HG03103 (cell line): ENCODE data around the gene RALGAPA2.

Experiments used
- ATAC-seq: cut with Tn5 transposase; IDR thresholded peaks from one replicate; pipeline ENCODE4 v1.9.1; 2021; ENCODE audit warnings: low read depth; ENCODE audit not compliant: unreplicated experiment

RALGAPA2 gene

GRCh38 chr20:20391115-20391514 lies 321.3 kb downstream of the RALGAPA2 start:
- no peak for ATAC-seq

DNA sequence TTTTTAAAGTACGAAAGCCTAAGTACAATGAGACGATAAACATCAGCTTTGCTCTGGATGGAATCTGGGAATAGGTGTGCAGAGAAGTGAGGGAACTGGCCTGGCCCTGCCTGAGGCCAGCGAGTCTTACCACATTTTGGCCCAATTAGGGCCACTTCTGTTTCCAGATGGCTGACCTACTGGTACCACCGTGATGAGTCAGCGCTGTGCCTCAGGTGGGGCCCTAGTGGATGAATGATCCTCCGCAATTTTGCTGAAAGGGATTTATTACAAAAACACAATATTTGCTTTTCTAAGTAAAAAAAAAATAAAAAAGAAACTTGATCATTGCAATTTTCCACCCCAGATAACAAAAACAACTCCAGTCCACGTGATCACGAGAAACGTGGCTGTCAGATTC lies 322.1 kb downstream of the RALGAPA2 start:
- ATAC-seq, result no peak

DNA sequence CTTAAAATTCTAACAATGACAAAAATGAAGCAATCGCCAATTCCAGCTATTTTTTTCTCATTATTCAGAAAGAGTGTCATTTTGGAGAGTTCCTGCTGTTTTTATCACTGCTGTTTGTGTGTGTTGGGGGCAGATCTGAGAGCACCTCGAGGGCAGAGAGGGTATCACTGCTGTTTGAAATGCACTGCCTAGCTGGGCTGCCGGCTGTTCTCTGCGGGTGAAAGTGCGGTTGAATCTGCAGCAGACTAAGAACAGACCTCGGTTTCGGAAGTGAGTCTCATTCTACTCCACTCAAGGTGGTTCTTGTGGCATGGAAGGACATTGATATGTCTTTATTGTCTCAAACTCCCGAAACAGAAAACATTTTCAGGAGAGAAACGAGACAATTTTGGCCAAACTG lies 326.3 kb downstream of the RALGAPA2 start:
- ATAC-seq, result no peak

DNA sequence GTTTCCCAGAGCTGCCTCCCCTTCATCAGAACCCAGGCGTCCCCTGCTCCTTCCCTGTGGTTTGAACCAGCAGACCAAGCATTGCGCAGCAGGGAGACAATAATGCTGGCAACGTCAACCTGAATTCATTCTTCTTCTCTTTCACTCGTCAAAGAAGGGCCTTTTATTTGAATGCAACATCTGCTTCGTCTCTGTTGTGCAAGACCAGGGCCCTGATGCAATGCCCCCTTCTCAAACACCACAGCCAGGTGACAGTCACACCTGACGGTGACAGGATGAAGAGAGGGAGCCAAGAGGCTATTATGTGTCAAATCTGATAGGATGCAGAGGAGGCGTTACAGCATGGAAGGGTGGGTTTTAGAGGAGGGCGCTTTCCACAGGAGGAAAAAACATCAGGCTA lies 336.6 kb downstream of the RALGAPA2 start:
- ATAC-seq, result no peak

- no peak for ATAC-seq
Observed at GRCh38 chr20:20373091-20373571, 339.3 kb downstream of the RALGAPA2 start.

GRCh38 chr20:20371681-20372080 lies 340.8 kb downstream of the RALGAPA2 start:
- no peak for ATAC-seq

DNA sequence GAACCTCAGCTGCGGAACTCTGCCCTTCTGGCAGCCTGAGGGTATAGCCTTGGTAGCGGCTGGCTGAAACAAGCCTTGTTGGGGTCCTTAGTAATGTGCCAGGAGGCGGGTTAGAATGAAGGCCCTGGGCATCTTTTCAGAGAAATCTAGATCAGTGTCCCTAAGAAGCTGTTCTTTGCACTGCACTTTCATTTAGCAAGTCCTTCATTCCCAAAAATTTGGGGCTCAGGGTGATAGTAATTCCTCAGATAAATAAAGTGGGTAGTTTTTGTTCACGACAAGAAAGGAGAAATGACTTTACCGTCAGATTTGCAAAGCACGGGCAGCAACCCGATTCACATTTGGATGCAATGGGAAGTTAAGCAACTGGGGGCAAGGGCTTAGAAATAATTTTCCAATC lies 341.4 kb downstream of the RALGAPA2 start:
- no peak for ATAC-seq

GRCh38 chr20:20370094-20370575 lies 342.3 kb downstream of the RALGAPA2 start:
- no peak for ATAC-seq

- no peak for ATAC-seq
Observed at GRCh38 chr20:20369250-20370093, 343.0 kb downstream of the RALGAPA2 start.

DNA sequence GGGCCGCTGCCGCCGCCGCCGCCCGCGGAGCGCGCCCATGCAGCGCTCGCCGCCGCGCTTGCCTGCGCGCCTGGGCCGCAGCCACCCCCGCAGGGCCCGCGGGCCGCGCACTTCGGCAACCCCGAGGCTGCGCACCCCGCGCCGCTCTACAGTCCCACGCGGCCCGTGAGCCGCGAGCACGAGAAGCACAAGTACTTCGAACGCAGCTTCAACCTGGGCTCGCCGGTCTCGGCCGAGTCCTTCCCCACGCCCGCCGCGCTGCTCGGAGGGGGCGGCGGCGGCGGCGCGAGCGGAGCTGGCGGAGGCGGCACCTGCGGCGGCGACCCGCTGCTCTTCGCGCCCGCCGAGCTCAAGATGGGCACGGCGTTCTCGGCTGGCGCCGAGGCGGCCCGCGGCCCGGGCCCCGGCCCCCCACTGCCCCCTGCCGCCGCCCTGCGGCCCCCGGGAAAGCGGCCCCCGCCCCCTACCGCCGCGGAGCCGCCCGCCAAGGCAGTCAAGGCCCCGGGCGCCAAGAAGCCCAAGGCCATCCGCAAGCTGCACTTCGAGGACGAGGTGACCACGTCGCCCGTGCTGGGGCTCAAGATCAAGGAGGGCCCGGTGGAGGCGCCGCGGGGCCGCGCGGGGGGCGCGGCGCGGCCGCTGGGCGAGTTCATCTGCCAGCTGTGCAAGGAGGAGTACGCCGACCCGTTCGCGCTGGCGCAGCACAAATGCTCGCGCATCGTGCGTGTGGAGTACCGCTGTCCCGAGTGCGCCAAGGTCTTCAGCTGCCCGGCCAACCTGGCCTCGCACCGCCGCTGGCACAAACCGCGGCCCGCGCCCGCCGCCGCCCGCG lies 343.8 kb downstream of the RALGAPA2 start:
- no peak for ATAC-seq

- ATAC-seq, result no peak
Observed at GRCh38 chr20:20367575-20368417, 344.6 kb downstream of the RALGAPA2 start, which contains the start of gene INSM1. TSS of gene INSM1 (plus strand) at chr20:20368104. CDS start at chr20:20368268, 164 bp downstream.

DNA sequence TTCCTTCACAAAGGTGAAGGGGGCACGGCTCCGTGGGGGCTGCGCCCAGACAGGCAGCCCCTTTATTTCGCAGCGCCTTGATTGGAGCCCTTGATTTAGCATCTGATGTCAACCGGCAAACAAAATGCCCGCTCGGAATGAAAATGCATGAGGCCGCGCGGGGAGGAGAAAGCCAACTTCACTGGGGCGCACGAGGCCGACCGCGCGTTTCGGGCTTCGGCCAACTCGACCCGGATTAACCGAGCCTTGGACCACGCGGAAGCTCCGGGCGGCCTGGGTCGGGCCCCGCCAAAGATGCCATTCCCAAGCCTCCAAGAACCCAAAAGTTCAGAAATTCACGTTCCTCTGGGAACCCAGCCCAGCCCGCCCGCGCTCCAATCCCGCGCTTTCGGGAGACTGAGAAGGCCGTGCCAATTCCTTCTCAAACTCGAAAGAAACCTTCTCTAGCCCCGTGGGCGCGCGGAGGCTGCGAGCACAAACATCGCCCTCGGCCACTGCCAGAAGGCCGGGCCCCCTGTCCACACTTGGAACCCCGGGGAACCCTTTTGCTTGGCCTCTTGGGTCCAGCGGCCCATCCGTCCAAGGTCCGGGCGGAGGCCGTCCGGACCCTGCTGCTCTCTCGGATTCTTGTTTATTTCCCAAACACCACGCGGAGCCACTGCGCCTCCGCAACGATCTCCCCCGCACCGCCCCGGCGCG lies 345.4 kb downstream of the RALGAPA2 start:
- no peak for ATAC-seq

DNA sequence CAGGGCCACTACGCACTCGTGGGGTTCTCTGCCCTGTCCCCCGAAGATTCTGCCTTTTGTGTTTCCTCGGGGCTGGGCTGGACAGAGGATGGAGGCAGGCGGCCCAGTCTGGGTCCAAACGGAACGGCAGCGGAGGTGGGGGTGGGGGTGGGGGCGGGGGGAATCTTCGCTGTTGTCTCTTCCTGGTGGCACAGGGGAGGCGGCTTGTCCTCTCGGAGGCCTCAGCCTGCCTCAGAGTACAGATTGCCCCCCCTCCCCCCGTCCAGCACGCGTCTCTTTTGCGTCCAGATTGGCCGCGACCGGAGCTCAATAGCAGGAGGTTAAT lies 345.9 kb downstream of the RALGAPA2 start:
- ATAC-seq, result no peak

DNA sequence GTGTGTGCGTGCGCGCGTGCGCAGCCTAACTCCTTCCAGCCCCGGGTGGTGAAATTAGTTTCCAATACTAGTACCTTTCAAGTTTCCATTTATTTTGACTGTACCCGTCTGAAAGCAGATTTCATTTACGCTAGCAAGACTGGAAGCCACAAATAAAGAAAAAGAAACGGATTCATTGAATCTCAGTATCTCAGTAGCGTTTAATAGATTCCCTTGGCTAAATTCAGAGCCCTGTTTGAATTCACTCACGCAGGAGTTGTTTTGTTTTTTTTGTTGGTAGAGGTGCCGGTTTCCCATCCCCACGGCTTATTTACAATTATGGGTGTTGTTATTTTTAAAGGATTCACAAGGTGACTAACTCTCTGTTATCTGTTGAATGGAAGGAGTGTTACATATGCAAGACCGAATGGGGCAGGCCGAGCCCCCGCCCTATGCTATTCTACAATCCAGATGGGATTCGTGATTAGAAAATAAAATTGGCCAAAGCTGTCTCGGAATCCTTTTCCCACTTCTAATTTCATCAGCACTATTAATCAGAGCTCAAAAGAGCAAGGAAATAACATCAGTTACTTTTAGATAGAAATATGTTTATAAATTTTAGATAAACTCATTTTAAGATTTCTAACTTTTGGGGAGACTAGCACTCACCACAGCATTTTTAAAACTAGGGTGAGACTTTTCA lies 346.8 kb downstream of the RALGAPA2 start:
- no peak for ATAC-seq

GRCh38 chr20:20364593-20365479 lies 347.6 kb downstream of the RALGAPA2 start:
- no peak for ATAC-seq

DNA sequence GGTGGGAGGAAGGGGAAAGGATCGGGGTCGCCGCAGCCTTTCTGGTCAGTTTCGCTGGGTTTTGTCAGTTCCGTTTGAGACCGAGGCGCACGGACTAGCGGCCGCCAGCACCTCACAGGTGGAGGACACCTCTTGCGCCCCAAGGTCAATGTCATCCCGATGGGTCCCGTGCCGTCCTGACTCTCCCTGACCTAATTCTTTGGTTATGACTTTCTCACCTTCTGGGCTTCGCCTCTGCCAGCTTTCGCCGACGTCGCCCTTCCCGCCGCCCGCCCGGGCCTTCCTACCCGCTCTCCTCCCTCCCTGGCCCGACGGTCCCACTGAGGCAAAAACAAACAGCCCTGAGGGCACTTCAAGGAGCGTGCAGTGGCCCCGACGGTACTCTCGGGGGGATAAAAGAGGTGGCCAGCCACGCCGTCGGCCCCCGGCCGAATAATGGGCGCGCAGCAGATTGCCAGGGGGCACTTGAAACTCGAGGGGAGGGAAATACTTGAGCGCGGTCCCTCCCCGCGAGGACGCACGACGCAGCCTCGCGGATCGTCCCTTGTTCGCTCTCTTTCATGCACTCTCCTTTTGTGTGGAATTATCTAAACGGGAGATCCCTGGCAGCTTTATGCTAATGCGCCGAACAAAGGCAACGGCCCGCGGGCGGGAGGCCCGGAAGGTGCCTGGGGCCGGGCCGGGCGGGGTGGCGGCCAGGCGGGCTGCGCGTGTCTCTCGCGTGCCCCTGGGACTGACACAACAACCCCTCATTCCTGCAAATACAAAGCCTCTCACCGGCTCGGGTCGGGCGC lies 348.4 kb downstream of the RALGAPA2 start:
- no peak for ATAC-seq

GRCh38 chr20:20363434-20363798 lies 349.0 kb downstream of the RALGAPA2 start:
- no peak for ATAC-seq
